GM21529 (cell line): Measurements from ENCODE around the gene ANKRD44.

Experiments used
- ATAC-seq: cut with Tn5 transposase; IDR thresholded peaks from one replicate; pipeline ENCODE4 v1.9.1; 2021; ENCODE audit not compliant: unreplicated experiment

ANKRD44 gene

DNA sequence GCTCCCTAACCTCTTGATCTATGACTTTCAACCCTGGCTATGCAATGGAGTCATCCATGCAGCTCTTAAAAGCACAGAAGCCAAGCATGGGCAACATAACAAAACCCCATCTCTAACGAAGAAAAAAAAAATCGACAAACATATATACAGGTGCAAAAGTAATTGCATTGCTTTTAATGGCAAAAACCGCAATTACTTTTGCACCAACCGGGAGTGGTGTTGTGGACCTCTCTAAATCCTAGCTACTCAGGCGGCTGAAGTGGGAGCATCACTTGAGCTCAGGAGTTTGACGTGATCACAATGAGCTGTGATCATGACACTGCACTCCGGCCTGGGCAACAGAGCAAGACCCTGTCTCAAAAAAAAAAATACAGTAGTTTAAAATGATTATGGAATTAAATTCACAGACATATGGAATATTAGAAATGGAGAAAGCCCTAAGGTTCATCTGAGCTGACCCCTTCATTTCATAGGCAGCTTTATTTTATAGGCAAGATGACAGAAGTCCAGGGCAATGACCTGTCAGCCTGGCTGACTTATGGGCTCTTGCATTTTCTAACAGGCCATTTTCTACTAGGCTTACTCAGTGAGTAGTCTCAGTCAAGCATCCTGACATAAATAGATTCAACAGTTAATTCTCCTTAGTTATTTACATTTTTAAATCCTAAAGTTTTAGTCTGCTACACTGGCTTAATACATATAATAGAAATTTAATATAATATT is 183.8 kb downstream of the ANKRD44 start:
- ATAC-seq: no peak

DNA sequence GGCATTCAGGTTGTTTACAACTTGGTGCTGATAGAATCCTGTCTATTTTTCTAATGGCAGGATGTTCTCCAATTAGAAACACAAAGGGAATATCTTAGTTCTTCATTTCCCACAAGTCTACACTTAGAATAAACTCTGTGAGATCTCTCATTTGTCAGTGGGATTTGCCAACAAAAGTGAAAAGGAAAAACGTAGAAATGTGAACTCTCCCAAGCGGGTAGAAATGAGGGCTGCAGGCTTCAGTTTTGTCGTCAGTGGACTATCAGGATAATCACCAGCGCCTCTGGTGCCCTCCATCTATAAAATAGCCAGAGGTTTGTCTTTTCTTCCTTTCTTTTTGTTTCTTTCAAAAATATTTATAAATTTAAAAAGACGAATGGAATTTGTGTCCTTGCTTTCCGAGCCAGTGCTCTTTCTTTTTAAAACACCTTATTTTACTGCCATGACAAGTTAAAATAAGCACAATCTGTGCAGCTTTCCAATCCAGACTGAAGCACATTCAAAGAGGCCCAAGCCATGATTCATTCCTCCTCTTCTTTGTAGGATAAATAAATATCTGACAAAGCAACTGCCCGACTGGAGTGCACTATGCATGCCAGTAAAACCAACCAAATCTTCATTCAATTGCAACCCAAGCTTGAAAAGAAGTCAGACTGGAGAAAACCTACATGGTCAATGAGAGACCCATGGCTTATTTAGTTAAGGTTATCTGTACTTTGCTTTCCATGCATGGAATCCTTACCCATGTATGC is 185.8 kb downstream of the ANKRD44 start:
- no peak for ATAC-seq

DNA sequence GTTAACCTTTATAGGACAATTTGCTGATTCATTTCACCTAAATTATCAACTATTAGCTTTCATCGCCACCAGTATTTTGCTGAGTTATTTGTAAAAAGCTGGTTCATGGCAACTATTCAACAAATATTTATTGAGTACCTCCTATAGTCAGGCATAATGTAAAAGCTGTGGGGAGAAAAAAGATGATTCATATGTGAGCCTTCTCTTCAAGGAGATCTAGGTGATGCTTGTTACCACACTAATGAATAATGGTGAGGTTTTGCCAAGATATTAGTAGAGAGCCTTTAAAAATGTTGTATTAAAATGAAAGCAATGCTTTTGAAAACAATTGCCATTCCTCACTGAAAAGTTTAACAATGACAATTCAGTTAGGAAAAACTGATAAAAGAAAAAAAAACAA is 187.8 kb downstream of the ANKRD44 start:
- ATAC-seq: no peak

DNA sequence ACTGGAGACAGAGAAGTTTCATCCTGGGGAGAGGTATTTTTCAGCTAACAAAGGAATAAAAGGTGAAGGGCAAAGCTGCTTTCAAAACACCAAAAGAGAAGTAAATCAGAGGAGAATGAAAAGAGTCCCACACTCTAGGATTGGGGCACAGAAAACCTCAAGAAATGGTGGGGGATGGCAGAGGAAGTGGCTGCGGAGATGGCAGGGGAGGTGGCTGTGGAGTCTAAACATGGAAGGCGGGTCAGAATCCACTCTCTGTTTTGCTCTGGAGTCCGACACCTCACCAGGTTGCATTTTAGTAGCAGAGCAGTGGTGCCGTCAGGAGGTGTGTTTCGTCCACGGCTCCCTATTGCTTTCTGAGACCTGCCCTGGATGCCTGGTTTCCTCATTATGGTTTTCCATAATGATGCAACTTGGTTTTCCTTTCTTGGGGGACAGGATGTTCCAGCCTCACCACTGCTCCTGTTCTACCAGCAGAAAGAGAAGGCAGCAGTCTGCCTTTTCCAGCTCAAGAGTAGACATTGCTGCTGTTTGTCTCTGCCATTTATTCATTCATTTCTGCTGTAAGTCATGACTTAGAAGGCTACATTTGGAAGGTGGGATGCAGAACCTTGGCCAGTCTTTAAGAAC is 188.7 kb downstream of the ANKRD44 start:
- no peak for ATAC-seq

- no peak for ATAC-seq
Measured at GRCh38 chr2:197121255-197121654, 189.3 kb downstream of the ANKRD44 start.

GRCh38 chr2:197116306-197116879 is 194.2 kb downstream of the ANKRD44 start:
- no peak for ATAC-seq

DNA sequence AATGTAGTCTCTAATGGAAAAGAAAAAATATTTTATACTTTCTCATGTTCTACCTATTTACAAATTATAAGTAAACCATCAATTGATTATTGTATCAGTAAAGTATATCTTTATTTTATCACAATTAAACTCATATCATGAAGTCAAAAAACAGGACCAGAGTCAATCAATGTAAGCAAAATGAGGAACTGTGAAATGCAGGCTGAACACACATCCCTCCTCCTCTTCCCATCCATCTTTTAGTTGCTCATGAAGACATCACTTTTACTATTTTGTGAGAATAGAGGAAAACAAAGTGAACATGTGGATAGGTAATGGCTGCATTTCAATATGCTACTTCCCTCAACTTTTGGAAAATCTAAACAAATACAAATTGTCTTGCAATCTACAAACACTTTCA is 195.3 kb downstream of the ANKRD44 start:
- no peak for ATAC-seq

GRCh38 chr2:197113275-197113711 is 197.3 kb downstream of the ANKRD44 start:
- peak; percentile 68 for ATAC-seq

- no peak for ATAC-seq
Measured at GRCh38 chr2:197109326-197109725, 201.3 kb downstream of the ANKRD44 start.

DNA sequence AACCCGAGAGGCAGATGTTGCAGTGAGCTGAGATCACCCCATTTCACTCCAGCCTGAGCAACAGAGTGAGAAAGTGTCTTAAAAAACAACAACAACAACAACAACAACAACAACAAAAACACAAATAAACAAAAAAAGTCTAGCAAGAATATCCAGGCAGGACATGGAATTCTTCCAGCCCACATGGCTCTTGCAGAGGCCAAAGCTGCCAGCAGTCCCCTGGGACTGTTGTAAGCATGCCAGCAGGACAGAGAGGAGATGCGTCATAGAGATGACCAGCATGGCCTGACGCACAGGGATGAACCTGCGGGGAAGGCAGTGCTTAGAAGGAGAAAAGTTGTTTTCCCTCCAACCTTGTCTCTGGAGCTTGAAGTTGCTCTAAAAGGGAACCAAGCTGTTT is 201.8 kb downstream of the ANKRD44 start:
- ATAC-seq: no peak

- ATAC-seq: no peak
Measured at GRCh38 chr2:197107291-197108269, 203.0 kb downstream of the ANKRD44 start.

- no peak for ATAC-seq
Measured at GRCh38 chr2:197103363-197103762, 207.2 kb downstream of the ANKRD44 start.

- ATAC-seq: no peak
Measured at GRCh38 chr2:197102231-197102630, 208.3 kb downstream of the ANKRD44 start.

- ATAC-seq: no peak
Measured at GRCh38 chr2:197101519-197101918, 209.1 kb downstream of the ANKRD44 start.

GRCh38 chr2:197097578-197098366 is 212.8 kb downstream of the ANKRD44 start:
- ATAC-seq: no peak

DNA sequence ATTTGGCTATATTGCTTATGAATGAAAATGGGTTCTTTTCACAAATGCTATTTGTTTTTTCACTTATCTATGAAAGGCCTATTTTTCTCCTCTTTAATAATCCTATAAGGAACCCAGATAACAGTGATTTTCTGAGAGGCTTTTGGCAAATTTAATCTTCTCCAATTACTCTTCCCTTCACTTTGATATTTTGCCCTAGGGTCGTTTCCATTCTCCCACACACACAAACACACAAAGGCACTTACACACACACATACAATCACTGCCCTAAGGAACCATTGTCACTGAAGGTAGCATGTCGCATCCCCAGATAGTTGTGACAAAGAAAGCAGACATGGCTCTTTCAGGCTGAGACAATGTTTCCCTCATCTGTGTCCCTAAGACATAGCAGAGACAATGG is 213.9 kb downstream of the ANKRD44 start:
- ATAC-seq: no peak

- no peak for ATAC-seq
Measured at GRCh38 chr2:197092431-197092830, 218.1 kb downstream of the ANKRD44 start.

DNA sequence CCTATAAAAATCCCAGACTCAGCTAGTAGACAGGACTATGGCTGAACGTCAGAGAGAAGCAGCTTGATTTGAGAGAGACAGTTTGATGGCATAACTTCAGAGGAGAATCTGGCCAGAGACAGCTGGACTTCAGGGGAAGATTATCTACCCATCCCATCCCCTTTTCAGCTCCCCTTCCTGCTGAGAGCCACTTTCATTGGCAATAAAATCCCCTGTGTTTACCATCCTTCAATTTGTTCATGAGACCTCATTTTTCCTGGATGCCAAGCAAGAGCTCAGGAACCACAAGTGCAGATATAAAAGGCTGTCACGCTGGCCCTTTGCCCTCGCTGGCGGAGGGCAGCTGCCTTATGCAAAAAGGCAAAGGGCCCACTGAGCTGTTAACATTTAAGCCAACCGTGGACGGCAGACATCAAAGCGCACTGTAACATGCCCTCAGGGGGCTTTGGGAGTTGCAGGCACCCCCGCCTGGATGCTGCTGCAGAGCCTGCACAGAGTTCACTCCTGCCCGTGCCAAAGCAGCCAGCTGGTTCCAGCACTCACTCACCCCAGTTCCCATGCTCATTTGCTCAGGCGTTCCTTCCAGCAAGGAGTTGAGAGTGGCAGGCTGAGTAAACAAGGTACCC is 219.7 kb downstream of the ANKRD44 start:
- no peak for ATAC-seq

GRCh38 chr2:197089655-197090054 is 220.9 kb downstream of the ANKRD44 start:
- ATAC-seq: no peak
